LNCaP clone FGC (cell line): Measurements from ENCODE around the gene XKR8.

Source experiments
- DNase-seq: peaks from one replicate; pipeline ENCODE4 v3.0.0-alpha.2; 2011; ENCODE audit warnings: low read depth
- H3K4me3 ChIP-seq: 2 replicates; pipeline ENCODE4 v1.5.1; 2011; ENCODE audit warnings: mild to moderate bottlenecking, low read depth, low read length, control low read depth
- TF ChIP-seq, protein P1 (sequence below): IDR thresholded peaks from 2 replicates; pipeline ENCODE4 v1.5.1; 2012; ENCODE audit warnings: mild to moderate bottlenecking; ENCODE audit not compliant: control insufficient read depth, insufficient read depth; ENCODE audit errors: extremely low read depth

The XKR8 gene

DNA sequence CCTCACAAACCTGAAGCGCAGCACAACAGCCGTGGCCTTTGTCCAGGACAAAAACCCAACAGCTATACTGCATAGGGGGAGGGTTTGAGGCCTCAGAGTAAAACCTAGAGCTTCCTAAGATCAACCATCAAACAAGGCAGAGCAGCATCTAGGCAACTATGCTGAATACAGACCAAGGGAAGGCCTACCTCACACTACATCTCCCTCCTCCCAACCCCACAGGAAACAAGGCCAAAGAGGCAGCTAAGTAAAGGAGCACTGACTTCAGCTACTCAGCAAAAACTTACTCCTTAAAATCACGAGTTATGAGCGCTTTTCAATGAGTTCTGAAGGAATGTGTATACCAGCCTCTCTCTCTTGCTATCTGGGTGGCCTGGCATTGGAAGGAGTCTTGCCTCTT, 12.4 kb downstream of the XKR8 start:
- H3K4me3 ChIP-seq: no peak overlapping the region
- TF ChIP-seq, protein P1, sequence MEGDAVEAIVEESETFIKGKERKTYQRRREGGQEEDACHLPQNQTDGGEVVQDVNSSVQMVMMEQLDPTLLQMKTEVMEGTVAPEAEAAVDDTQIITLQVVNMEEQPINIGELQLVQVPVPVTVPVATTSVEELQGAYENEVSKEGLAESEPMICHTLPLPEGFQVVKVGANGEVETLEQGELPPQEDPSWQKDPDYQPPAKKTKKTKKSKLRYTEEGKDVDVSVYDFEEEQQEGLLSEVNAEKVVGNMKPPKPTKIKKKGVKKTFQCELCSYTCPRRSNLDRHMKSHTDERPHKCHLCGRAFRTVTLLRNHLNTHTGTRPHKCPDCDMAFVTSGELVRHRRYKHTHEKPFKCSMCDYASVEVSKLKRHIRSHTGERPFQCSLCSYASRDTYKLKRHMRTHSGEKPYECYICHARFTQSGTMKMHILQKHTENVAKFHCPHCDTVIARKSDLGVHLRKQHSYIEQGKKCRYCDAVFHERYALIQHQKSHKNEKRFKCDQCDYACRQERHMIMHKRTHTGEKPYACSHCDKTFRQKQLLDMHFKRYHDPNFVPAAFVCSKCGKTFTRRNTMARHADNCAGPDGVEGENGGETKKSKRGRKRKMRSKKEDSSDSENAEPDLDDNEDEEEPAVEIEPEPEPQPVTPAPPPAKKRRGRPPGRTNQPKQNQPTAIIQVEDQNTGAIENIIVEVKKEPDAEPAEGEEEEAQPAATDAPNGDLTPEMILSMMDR: no peak
- no peak for DNase-seq

DNA sequence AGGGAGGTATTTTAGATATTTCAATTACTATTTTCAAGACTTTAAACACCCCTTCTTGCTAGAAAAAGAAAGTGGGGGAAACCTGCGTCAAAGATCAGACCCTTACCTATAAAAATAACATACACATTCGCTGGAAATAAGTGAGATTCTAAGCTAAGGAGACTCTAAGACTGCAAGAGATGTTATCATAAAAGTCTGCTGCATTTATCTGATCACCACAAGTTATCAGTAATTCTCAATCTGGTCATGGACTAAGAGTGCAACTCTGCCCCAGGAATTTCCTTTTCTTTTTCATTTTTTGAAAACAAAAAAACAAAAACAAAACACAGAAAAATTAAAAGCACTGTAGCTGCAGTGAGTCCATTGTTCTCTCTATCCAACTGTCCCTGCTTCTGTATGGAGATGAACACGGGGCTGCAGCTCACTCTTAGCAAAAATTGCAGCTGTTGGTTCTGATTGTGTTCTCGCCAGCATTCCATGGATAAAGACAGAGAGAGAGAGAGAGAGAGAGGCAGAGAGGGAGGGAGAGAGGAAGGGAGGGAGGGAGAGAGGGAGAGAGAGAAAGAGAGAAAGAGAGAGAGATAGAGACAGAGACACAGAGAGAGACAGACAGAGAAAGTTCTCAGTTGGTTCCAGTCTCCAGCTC, 14.1 kb downstream of the XKR8 start:
- DNase-seq: no peak
- TF ChIP-seq, protein P1: no peak
- no peak overlapping the region for H3K4me3 ChIP-seq

DNA sequence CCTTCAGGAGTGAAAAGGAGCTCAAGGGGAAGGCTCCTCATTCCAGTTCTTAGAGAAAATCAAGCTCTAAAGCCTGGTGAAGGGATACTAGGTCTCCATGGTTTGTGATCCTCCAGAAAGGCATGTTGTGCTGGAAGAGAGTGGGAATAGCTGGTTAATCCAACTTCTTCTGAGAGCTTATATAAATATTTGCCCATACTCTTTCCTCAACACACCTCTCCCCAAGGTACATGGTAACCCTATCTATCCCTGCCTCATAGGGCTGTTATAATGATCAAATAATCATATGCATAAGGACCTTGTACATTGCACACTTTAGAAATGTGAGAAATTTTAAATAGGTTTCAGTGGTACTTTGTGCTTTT, 14.6 kb downstream of the XKR8 start:
- H3K4me3 ChIP-seq: no peak overlapping the region

DNA sequence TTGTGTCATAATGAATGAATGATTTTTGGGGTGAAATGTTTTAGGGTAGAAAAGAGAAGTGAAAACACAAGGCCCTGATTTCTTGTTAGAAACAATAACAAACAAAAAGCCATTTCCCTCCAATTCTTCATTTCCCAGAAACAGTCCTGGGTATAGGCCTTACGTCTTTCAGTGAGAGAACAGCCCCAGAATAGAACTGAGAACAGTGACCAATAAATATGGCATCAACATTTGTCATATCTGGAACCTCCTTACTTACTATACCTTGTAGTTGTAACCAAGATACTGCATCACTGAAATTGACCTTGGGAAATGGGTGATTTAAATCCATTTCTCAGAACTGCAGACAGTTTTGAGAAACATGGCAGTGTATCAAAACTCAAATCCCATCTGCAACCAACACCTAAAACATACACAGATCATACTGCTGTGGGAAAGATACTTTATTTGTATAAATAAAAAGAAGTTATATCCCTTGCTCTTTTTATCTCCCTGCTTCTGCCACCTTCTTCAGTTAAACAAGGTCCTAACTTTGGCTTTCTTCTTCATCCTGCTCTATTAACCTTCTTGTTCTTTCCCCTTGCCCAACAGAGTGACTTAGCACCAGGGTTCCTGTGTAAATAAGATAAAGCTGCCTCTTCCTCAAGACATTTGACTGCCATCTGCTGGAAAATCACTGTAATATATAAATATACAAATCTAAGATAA, 19.5 kb downstream of the XKR8 start:
- no peak overlapping the region for H3K4me3 ChIP-seq
- TF ChIP-seq, protein P1: peak; percentile 57
- DNase-seq: peak; percentile 61

More for the DNA sequence above, 14.6 kb downstream of the XKR8 start:
- DNase-seq: no peak
- TF ChIP-seq, protein P1: no peak

DNA sequence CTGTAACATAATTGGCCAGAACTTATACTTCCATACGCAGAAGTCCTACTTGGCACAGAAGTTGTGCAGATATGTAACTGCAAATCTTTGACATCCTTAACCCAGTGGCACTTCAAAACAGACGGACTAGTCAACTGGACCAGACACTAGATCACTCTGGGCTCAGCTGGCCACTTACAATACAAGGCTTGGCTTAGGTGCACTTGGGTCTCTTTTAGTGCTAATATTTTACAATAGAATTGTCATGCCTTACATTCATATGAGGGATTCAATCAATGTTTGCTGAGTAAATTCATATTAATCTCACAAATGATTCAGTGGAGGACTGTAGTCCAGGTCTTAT, 20.1 kb downstream of the XKR8 start:
- DNase-seq: no peak
- H3K4me3 ChIP-seq: no peak overlapping the region
- TF ChIP-seq, protein P1: no peak

DNA sequence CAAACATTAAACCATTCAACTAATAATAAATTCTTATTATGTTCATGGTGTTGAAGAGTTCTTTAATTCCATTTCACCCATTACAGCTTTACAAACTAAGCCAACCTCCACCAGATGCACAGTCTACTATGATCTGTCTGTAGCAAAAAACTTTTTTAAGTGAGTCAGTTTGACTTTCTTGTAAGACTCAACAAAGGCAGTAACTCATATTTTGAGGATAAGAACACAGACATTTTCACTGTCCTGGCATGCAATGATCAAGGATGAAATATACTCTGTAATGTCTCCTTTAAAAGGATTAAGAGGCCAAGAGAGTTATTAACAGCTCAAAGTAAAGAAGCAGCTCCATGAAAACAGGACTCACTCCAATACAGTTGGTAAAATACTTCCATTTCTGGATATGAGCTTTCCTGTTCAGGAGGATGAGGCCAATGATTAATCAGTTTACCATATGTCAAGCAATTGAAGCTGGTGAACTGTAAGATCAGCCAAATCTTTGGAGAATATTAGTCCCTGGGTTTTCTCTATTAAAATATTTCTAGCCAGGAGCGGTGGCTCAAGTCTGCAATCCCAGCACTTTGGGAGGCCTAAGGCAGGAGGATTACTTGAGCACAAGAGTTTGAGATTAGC, 20.6 kb downstream of the XKR8 start:
- no peak for DNase-seq
- no peak overlapping the region for H3K4me3 ChIP-seq
- TF ChIP-seq, protein P1: no peak

DNA sequence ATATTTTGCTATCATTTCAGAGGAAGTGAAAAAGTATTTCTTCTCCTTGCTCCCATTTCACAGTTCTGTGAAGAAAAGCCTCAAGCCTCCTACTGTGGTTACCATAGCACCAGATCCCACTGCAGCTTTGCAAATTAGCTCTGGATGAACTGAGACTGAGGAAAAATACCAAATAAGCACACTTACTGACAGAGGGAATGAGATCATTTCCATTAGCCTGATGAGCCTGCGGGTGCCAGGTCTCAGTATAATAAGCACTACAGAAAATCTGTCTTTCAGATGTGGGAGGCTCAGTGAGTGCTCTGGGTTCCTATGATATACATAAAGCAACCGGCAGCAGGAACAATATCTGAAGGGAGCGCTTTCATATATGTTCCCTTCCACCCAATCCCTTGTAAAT, 21.4 kb downstream of the XKR8 start:
- H3K4me3 ChIP-seq: no peak overlapping the region
- no peak for DNase-seq
- TF ChIP-seq, protein P1: no peak
